GM13977 (cell line): ENCODE results near the gene CDKN1B.

Experiments
- DNase-seq: peaks from one replicate; pipeline ENCODE4 v3.0.0; 2012; ENCODE audit warnings: low spot score
- CTCF ChIP-seq: IDR thresholded peaks from 2 replicates; pipeline ENCODE4 v1.5.1; 2012; ENCODE audit warnings: mild to moderate bottlenecking, control low read depth; ENCODE audit not compliant: insufficient read depth; ENCODE audit errors: extremely low read depth, missing control alignments
- in situ Hi-C: fragments of 300-500 bp; cut with MboI; formaldehyde crosslinking; loops from one replicate; pipeline ENCODE4 v1.12.0; 2022; ENCODE audit warnings: low sequenced_read_pairs, low pct_unique_long_range_greater_than_20kb, mixed read lengths, inconsistent platforms; ENCODE audit not compliant: unreplicated experiment

CDKN1B gene

GRCh38 chr12:12699345-12699744 is 17.8 kb upstream of the CDKN1B start:
- TF ChIP-seq CTCF, result no peak
- in situ Hi-C loops, result no loop called here
- DNase-seq, result no peak

GRCh38 chr12:12700254-12700653 is 16.9 kb upstream of the CDKN1B start:
- in situ Hi-C loops, result no loop called here
- TF ChIP-seq CTCF, result no peak
- DNase-seq, result no peak

- no peak for TF ChIP-seq CTCF
- DNase-seq, result no peak
- in situ Hi-C loops, result no loop called here
These were observed 15.7 kb upstream of the CDKN1B start for GRCh38 chr12:12701457-12701856.

- TF ChIP-seq CTCF, result peak; percentile 80
- DNase-seq, result peak; percentile 31
- in situ Hi-C loops, result no loop called here
These were observed 12.5 kb upstream of the CDKN1B start for GRCh38 chr12:12704593-12705230.

- DNase-seq, result no peak
- in situ Hi-C loops, result no loop called here
- TF ChIP-seq CTCF, result no peak
These were observed 11.2 kb upstream of the CDKN1B start for GRCh38 chr12:12705838-12706520.

- no peak for TF ChIP-seq CTCF
- in situ Hi-C loops, result loop anchor here (10.0 kb wide), 1 partner anchor 339 kb away; no protein-coding TSS in a partner anchor
These were observed 3.3 kb upstream of the CDKN1B start for GRCh38 chr12:12713932-12714275.

More at GRCh38 chr12:12713932-12714275, 3.3 kb upstream of the CDKN1B start:
- no peak for DNase-seq
